Heart right ventricle (tissue), 16 donors: ENCODE measurements around the gene TBC1D22A. TPM values are rescaled to one million over a fixed set of nuclear protein-coding genes. Genes with fewer than 3 reads are reported as not detected.

Experiments
- ATAC-seq, 8 donors: fragments of 200-7000 bp; cut with Tn5 transposase; one replicate each; pipeline ENCODE4 v1.9.1; 2020; ENCODE audit warnings: mild to moderate bottlenecking in 8 of 8, moderate library complexity in 8 of 8, moderate number of reproducible peaks in 1 of 8
- DNase-seq, 2 donors: peaks; one replicate each; pipeline ENCODE4 v3.0.0-alpha.2; 2020
- H3K27ac ChIP-seq, 10 donors: fragments of 200-600 bp; sonication (generic) in 2 of 10; one replicate each; pipeline versions ENCODE4 v1.5.0 to v1.8.0; 2020 to 2022; ENCODE audit warnings: mild to moderate bottlenecking in 3 of 10
- H3K27me3 ChIP-seq, 7 donors: fragments of 200-600 bp; one replicate each; pipeline ENCODE4 v1.8.0; 2021 to 2022; ENCODE audit warnings: mild to moderate bottlenecking in 2 of 7
- H3K36me3 ChIP-seq, 9 donors: fragments of 200-600 bp; sonication (generic) in 1 of 9; one replicate each; pipeline versions ENCODE4 v1.5.0 to v1.8.0; 2020 to 2022; ENCODE audit warnings: mild to moderate bottlenecking in 2 of 9
- H3K4me1 ChIP-seq, 9 donors: fragments of 200-600 bp; sonication (generic) in 1 of 9; one replicate each; pipeline versions ENCODE4 v1.5.0 to v1.8.0; 2020 to 2022; ENCODE audit warnings: mild to moderate bottlenecking in 4 of 9
- H3K4me3 ChIP-seq, 10 donors: fragments of 200-600 bp; sonication (generic) in 2 of 10; one replicate each; pipeline versions ENCODE4 v1.5.0 to v1.8.0; 2020 to 2022; ENCODE audit warnings: mild to moderate bottlenecking in 7 of 10, moderate library complexity in 2 of 10
- H3K9me3 ChIP-seq, 11 donors: fragments of 200-600 bp in 10 of 11; sonication (generic) in 2 of 11; one replicate each; pipeline versions ENCODE4 v1.5.0 to v1.8.0; 2013 to 2022; ENCODE audit warnings: mild to moderate bottlenecking in 2 of 11, control low read depth in 1 of 11, moderate library complexity in 1 of 11
- WGBS, 2 donors: extraction: QIAGEN DNeasy Blood & Tissue Kit; methylation state at CpG; one replicate each; pipeline ENCODE4 v1.1.7; 2013; ENCODE audit warnings: inconsistent platforms in 1 of 2; 5-methylcytosine and 5-hydroxymethylcytosine counted together
- intact Hi-C, 10 donors: fragments of 100-400 bp; cut with DNase I; formaldehyde crosslinking; loops; one replicate each; pipeline versions ENCODE4 v1.11.1 to v1.14.2; 2022
- polyA plus RNA-seq, 2 donors: library from polyadenylated mRNA; stranded (reverse); fragments of 200-250 nt; gene quantifications; one replicate each; pipeline ENCODE4 v1.2.3, GENCODE V29; 2013
- total RNA-seq, 10 donors: library from RNA; stranded (reverse); fragmentation: NEBNext Ultra II Directional in 3 of 10; extraction: Animal tissue kit (Norgen Biotek cat#: 25700) in 3 of 10; gene quantifications; one replicate each; pipeline versions ENCODE4 v1.2.1 to v1.2.4, GENCODE V29; 2021 to 2023
- TF ChIP-seq, protein P1 (sequence below), 9 donors: fragments of 200-600 bp; sonication (generic) in 2 of 9; IDR thresholded peaks; one replicate each; pipeline versions ENCODE4 v1.5.0 to v1.8.0; 2021 to 2022; ENCODE audit warnings: antibody characterized with exemption in 9 of 9, mild to moderate bottlenecking in 5 of 9, moderate library complexity in 1 of 9
- donor health status: Arrhythmogenic right ventricular cardiomyopathy.
- donor health status: ischemic (EF 13 %, LVEDD 7.1; RV severe dilation, severe dysfunction).
- donor health status: healthy with polysubstance abuse.
- donor health status: DM: no; HTN: yes; CAD: no.
- donor health status: DM: no; HTN: no; CAD: no.
- donor health status: ischemic (EF 25% LVEDD 6.9; RV normal size, moderate dysfunction).
- donor health status: ischemic (EF 25% LVEDD 5.7; RV mildly dilated, moderate dysfunction).
- donor health status: healthy.
- donor health status: DM: yes; HTN: yes; CAD: no.
- donor health status: Ischemic cardiomyopathy.
- donor health status: ischemic (EF 35%, LVEDD 5.7; RV mildly dilated, moderate dysfunction).
- donor health status: nonischemic (EF 11% LVEDD 7.7; RV severe dilation, severe dysfunction).
- donor health status: DM: yes; HTN: yes; CAD: no.
- donor health status: PGD.
- donor health status: ischemic (EF 29% LVEDD 5.4; RV normal size, mild dysfunction).
- donor health status: nonischemic (EF 23%, LVEDD 6.1; RV moderate dilation, normal function).

TBC1D22A gene
- total and polyA plus RNA-seq, 12 donors, result 7.2 to 27.9 (median 17.9) TPM

GRCh38 chr22:46972901-46973831 lies 210.7 kb downstream of the TBC1D22A start:
- DNase-seq (no peak), ATAC-seq (peak in 3 of 8 donors; percentile 54 to 73 (median 63))
- Histone ChIP-seq H3K27ac (no peak overlapping the region), H3K9me3 (no peaks in the 10 kb centered on the region), H3K4me1 (peaks cover 17 to 35% (median 30%) of the 10 kb centered on the region in 9 donors), H3K27me3 (no peaks in the 10 kb centered on the region), H3K4me3 (no peak overlapping the region), H3K36me3 (peaks cover 0 to 47% (median 7%) of the 10 kb centered on the region in 9 donors)
- TF ChIP-seq, protein P1, sequence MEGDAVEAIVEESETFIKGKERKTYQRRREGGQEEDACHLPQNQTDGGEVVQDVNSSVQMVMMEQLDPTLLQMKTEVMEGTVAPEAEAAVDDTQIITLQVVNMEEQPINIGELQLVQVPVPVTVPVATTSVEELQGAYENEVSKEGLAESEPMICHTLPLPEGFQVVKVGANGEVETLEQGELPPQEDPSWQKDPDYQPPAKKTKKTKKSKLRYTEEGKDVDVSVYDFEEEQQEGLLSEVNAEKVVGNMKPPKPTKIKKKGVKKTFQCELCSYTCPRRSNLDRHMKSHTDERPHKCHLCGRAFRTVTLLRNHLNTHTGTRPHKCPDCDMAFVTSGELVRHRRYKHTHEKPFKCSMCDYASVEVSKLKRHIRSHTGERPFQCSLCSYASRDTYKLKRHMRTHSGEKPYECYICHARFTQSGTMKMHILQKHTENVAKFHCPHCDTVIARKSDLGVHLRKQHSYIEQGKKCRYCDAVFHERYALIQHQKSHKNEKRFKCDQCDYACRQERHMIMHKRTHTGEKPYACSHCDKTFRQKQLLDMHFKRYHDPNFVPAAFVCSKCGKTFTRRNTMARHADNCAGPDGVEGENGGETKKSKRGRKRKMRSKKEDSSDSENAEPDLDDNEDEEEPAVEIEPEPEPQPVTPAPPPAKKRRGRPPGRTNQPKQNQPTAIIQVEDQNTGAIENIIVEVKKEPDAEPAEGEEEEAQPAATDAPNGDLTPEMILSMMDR (IDR thresholded peaks at IDR 0.05), result no peak
- intact Hi-C loops, result no loop called here
- 70 to 82% methylated on average over 32 of the region's 32 CpGs for WGBS, 2 donors

GRCh38 chr22:46974077-46974476 lies 211.6 kb downstream of the TBC1D22A start:
- Histone ChIP-seq H3K4me3 (no peak overlapping the region), H3K4me1 (peaks cover 17 to 35% (median 30%) of the 10 kb centered on the region in 9 donors), H3K27ac (no peak overlapping the region), H3K36me3 (peaks cover 0 to 54% (median 7%) of the 10 kb centered on the region in 9 donors), H3K9me3 (no peaks in the 10 kb centered on the region), H3K27me3 (no peaks in the 10 kb centered on the region)
- intact Hi-C loops, result no loop called here
- 87 to 90% methylated on average over 20 of the region's 20 CpGs for WGBS, 2 donors
- DNase-seq (no peak), ATAC-seq (no peak)
- TF ChIP-seq, protein P1 (IDR thresholded peaks at IDR 0.05), result no peak

DNA sequence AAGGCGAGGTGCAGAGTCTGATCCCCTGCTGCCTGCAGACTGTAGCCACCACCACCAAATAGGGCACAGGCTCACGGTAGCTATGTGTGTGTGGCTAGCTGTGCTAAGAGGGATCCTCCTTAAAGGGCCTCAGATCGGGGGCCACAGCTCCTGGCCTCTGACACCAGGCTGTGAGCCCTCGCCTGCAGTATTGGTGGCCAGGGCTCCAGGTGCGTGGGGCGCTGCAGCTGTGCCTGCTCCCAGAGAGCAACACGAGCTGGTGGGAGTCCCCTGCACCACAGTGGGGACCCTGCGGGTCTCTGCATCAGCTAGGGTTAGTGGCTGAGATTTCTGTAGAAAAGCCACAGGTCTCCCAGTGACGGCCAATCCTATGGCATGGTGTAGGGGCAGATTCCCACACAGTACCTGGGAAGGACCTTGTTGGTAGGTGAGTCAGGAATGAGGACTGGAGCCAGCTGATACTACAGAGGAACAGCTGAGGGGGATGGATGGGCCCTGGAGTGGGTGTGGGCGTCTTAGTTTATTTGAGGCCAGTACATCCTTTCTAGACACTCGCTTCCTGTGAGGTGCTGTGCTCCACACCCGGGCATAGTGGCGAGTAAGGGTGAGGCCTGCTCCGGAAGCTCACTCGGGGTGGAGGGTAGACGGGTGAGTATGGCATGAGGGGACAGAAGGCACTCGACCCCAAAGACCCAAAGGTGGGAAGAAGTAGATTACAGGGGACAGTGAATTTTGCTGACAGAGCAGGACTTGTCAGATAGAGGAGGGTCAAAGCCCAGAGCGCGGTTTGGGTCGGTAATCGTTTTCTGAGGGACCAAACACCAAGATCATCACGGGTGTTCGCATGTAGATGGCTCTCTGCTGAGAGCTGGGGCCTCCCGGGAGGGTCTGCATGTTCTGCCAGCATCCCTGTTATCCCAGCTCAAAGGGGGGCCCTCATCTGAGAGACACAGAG lies 212.5 kb downstream of the TBC1D22A start:
- intact Hi-C loops, result no loop called here
- TF ChIP-seq, protein P1 (IDR thresholded peaks at IDR 0.05), result no peak
- 93 to 95% methylated on average over 24 of the region's 24 CpGs for WGBS, 2 donors
- Histone ChIP-seq H3K36me3 (peaks cover 0 to 62% (median 7%) of the 10 kb centered on the region in 9 donors), H3K4me3 (no peak overlapping the region), H3K9me3 (no peaks in the 10 kb centered on the region), H3K4me1 (peaks cover 17 to 34% (median 29%) of the 10 kb centered on the region in 9 donors), H3K27me3 (no peaks in the 10 kb centered on the region), H3K27ac (no peak overlapping the region)
- ATAC-seq (no peak), DNase-seq (no peak)

DNA sequence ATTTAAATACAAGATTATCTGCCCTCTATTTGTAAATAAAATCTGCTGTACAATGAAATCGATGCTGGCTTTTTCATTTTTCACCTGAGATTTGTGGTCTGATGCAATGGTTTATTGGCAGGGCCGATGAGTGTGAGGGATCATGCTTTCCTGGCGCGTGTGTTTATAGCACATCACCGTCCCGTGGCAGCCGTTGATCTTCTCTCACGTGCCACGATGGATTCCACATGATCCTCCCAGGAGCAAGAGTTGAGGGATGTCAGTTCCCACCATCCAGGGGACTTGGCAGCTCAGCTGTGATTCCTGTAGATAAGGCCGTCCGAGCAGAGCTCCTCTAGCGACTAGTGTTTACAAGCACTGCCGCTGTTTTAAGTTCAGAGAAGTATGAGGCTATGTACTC lies 213.7 kb downstream of the TBC1D22A start:
- H3K4me1 ChIP-seq, result peaks cover 11 to 25% (median 19%) of the 10 kb centered on the region in 9 donors
- no peaks in the 10 kb centered on the region for H3K9me3 ChIP-seq
- no peak overlapping the region for H3K27ac ChIP-seq
- intact Hi-C loops, result no loop called here
- no peaks in the 10 kb centered on the region for H3K27me3 ChIP-seq
- WGBS, 2 donors, result 67 to 88% methylated on average over 13 of the region's 13 CpGs
- ATAC-seq (no peak), DNase-seq (no peak)
- peaks cover 0 to 66% (median 7%) of the 10 kb centered on the region in 9 donors for H3K36me3 ChIP-seq
- no peak overlapping the region for H3K4me3 ChIP-seq
- TF ChIP-seq, protein P1 (IDR thresholded peaks at IDR 0.05), result no peak
